ENCODE results near the gene SLC38A10.

DNA sequence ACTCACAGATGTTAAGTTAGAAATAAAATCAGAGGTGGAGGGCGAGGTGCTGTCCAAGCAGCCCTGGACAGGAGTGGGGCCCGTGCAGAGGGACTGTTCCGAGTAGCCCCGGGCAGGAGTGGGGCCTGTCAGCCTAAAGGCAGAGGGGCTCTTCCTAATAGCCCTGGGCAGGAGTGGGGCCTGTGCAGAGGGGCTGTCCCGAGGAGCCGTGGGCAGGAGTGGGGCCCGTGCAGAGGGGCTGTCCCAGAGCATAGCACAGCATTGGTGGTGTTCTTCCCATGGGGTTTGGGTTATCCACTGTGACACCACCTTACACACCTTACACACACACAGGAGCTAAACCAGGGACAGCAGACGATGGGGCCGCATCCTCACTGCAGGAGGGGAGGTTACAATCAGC, 82.7 kb downstream of the SLC38A10 start:
- TF ChIP-seq POLR2A (IDR thresholded peaks at IDR 0.05; ENCODE audit: low read length) (no peak), GATA1 (IDR thresholded peaks at IDR 0.05; ENCODE audit: low read depth, low read length) (no peak)
